Activated CD4-positive, alpha-beta T cell treated with anti-CD3 and anti-CD28 coated beads for 24 hours (primary cell): ENCODE results near the gene LRATD1.
"Not testable (repeated sequence)": the region's sequence is repeated elsewhere in the genome, so short reads cannot be mapped to it uniquely, and the experiment has no call there.

ENCODE experiments used
- DNase-seq, 2 donors: peaks; one replicate each; pipeline ENCODE4 v3.0.0-alpha.2; 2020; ENCODE audit warnings: low read depth in 2 of 2

LRATD1 gene

GRCh38 chr2:14632133-14632936 is at the start of gene LRATD1:
LRATD1 (plus strand) TSS chr2:14632717; CDS start chr2:14633980, 1,263 bp downstream.
- DNase-seq, result no peak

- no peak for DNase-seq
These were observed 49.5 kb upstream of the LRATD1 start for GRCh38 chr2:14583059-14583458.

GRCh38 chr2:14583802-14584201 is 48.7 kb upstream of the LRATD1 start:
- no peak for DNase-seq

- no peak for DNase-seq
These were observed 45.4 kb upstream of the LRATD1 start for GRCh38 chr2:14587119-14587518.

GRCh38 chr2:14601156-14601770 is 31.3 kb upstream of the LRATD1 start:
- no peak for DNase-seq

- DNase-seq, result no peak
These were observed 30.2 kb upstream of the LRATD1 start for GRCh38 chr2:14602309-14602708.

GRCh38 chr2:14603676-14604075 is 28.8 kb upstream of the LRATD1 start:
- DNase-seq, result no peak

- no peak for DNase-seq
These were observed 24.3 kb upstream of the LRATD1 start for GRCh38 chr2:14608245-14608644.

- no peak for DNase-seq
These were observed 18.5 kb upstream of the LRATD1 start for GRCh38 chr2:14614017-14614416.

- no peak for DNase-seq
These were observed 17.4 kb upstream of the LRATD1 start for GRCh38 chr2:14615121-14615520.

- DNase-seq, result no peak
These were observed 16.8 kb upstream of the LRATD1 start for GRCh38 chr2:14615760-14616159.

- no peak for DNase-seq
These were observed 16.2 kb upstream of the LRATD1 start for GRCh38 chr2:14616342-14616741.

GRCh38 chr2:14616950-14617349 is 15.6 kb upstream of the LRATD1 start:
- no peak for DNase-seq

- DNase-seq, result no peak
These were observed 13.1 kb upstream of the LRATD1 start for GRCh38 chr2:14619441-14619840.

GRCh38 chr2:14621114-14621513 is 11.4 kb upstream of the LRATD1 start:
- DNase-seq, result no peak

- DNase-seq, result no peak
These were observed 10.5 kb upstream of the LRATD1 start for GRCh38 chr2:14621906-14622549.

GRCh38 chr2:14622550-14622939 is 10.0 kb upstream of the LRATD1 start:
- DNase-seq, result not testable (repeated sequence)

GRCh38 chr2:14623237-14623636 is 9.3 kb upstream of the LRATD1 start:
- no peak for DNase-seq

GRCh38 chr2:14626873-14627272 is 5.6 kb upstream of the LRATD1 start:
- no peak for DNase-seq

GRCh38 chr2:14628901-14629300 is 3.6 kb upstream of the LRATD1 start:
- DNase-seq, result no peak

GRCh38 chr2:14631406-14632040 is 994 bp upstream of the LRATD1 start:
- DNase-seq, result no peak

- no peak for DNase-seq
These were observed 544 bp downstream of the LRATD1 start for GRCh38 chr2:14633061-14633460.
